GM19324 (cell line): Measurements from ENCODE around the gene CACNA1H.
"Not testable (repeated sequence)": the region's sequence is repeated elsewhere in the genome, so short reads cannot be mapped to it uniquely, and the experiment has no call there.

ENCODE experiments used
- ATAC-seq: cut with Tn5 transposase; IDR thresholded peaks from one replicate; pipeline ENCODE4 v1.9.1; 2021; ENCODE audit warnings: mild to moderate bottlenecking, moderate library complexity; ENCODE audit not compliant: unreplicated experiment, low FRiP score

The CACNA1H gene

GRCh38 chr16:1260101-1260680 lies 107.3 kb downstream of the CACNA1H start:
- ATAC-seq = no peak

DNA sequence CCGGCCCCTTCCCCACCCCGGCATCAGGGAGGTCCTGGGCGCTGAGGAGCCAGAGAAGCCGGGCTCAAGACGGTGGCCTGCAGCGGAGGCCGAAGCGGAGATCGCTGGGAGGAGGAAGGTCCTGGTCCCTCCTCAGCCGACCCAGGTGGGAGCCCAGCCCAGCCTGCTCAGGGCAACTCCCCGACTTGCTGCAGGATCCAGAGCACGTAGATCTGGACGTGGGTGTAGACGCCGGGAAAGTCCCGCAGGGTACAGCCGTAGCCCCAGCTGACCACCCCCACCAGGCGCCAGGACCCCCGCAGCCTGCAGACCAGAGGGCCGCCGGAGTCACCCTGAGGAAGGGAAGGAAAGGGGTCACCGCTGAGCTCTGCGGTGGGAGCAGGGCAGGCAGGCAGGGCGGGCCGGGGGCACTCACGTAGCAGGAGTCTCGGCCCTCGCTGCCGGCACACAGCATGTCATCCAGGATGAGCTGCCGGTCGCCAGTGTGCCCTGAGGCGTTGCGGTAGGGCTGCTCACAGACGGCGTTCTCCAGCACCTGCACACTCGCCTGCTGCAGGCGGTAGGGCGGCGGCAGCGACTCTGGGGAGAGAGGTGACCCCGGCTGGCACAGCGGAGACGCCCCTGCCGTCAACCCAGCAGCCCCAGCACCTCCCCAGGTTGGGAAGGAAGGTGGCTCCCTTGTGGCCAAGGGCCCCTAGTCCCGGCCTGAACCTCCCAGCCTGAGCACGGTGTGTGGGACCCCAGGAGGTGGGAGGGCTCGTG lies 108.4 kb downstream of the CACNA1H start:
- no peak for ATAC-seq

DNA sequence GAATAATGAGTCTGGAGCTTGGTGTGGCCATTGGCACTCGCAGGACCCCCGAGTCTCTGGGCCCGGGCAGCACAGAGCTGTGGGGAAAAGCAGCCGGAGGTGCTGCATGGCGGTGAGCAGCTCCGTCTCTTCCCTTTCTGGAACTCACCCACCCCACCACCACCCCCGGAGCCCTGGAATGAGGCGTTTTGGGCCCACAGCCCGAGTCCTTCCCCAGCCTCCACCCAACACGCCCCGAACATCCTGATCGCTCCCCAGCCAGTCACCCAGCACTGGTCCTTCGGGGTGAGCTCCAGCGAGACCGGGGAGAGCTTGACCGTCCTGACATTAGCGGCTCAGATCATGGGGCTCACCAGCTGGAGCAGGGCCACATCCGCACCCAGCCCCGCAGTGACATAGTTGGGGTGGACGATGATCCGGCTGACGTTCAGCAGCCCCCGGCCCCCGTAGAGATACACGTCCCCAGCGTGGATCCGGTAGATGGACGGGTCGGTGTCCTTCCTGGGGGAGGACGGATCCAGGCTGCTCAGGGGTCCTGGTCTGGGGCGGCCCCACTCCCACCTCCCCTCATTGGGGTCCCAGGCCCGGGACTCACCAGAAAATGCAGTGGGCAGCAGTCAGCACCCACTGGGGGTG lies 109.4 kb downstream of the CACNA1H start:
- no peak for ATAC-seq

GRCh38 chr16:1262846-1263221 lies 109.9 kb downstream of the CACNA1H start:
- ATAC-seq = no peak

DNA sequence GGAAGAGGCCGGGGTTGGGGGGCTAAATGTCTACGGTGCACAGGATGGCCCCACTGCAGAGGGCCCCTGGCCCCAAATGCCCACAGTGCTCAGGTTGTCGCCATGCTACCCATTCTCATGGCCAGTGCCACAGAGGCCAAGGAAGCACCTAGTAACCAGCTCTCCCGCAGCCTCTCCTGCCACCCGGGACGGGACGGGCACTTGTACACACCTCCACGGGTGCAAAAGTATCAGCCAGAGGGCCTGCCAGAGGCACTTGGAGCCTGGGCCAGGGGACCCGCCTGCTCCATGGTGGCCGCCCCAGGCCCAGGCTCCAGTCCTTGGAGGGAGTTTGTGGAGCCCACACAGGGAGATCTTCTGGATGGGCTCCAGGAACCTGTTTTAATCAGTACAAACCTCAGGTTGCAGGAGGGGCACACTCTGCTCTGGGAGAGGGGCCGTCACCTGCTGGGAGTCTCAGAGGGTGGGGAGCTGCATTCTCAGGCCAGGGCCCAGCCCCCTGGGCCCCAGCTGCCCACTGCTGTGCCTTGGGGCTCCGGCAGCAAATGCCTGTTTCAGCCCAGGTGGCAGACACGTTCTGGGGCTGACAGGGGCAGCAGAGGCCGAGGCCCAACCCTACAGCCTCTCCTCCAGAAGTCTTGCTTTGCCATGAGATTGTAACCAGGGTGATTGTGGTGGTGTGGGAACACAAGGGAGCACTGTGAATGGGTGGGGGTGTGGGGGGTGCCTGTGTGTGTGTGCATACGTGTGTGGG lies 110.9 kb downstream of the CACNA1H start:
- ATAC-seq = no peak

DNA sequence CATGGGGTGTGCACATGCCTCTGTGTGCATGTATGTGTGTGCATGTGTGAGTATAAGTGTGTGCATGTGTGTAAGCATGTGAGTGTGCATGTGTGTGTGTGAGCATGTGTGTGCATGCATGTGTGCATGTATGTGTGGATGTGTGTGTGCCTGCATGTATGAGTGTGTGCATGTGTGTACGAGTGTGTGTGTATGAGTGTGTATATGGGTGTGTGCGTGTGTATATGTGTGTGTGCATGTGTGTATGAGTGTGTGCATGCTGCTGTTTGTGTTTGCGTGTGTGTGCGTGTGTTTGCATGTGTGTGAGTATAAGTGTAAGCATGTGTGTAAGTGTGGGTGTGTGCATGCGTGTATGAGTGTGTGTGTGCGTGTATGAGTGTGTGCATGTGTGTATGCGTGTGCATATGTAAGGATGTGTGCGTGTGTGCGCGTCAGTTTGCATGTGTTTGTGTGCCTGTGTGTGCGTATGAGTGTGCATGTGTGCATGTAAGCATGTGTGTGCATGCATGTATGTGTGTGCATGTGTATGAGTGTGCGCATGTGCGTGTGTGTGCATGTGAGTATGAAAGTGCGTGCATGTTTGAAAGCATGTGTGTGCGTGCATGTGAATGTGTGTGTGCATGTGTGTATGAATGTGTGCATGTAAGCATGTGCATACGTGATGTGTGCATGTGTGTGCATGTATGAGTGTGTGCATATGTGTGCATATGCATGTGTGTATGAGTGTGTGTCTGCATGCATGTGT lies 111.6 kb downstream of the CACNA1H start:
- ATAC-seq = no peak

DNA sequence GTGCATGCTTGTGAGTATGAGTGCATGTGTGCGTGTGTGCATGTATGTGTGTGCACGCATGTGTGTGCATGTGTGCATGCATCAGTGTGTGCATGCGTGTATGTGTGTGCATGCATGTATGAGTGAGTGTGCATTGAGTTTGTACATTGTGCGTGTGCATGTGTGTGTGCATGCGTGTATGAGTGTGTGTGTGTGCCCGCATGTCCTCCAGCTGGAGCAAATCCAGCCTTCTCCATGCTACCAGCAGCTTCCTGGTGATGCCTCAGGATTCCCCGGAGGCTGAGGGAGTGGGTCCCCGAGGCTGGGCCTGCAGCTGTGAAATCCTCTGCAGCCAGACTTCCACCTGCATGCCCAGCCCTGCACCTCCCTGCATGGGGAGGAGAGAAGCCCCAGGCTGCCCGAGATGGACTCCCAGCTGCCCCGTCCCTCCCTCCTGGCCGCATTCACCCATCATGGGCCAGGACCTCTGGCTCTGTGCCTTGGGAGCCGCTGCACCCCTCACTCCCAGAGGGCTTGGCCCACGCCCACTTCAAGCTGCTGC lies 112.3 kb downstream of the CACNA1H start:
- no peak for ATAC-seq

DNA sequence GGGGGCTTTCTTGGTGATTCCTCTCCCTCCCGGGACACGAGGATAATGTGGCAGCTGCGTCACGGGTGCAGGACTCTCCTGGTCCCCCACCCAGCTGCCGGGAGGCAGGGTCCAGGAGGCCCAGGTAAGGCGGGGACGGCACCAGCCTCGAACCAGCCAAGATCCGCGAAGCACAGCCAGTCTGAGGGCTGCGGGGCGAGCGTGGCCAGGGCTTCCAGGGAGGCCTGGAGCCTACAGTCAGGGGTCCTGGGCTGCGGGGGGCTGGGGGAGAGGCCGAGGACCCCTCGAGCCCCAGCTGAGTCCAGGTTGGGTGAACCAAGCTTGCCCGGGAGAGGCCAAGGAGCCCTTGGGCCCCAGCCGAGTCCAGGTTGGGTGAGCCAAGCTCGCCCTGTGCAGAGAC lies 112.9 kb downstream of the CACNA1H start:
- no peak for ATAC-seq

- ATAC-seq = not testable (repeated sequence)
These were observed 116.5 kb downstream of the CACNA1H start for GRCh38 chr16:1269418-1269817.

- no peak for ATAC-seq
These were observed 118.4 kb downstream of the CACNA1H start for GRCh38 chr16:1271380-1271723.
